ENCODE measurements around the gene RIPK3. TPM values are rescaled to one million over a fixed set of nuclear protein-coding genes. Genes with fewer than 3 reads are reported as not detected.

The RIPK3 gene
- total and polyA plus RNA-seq, 2 of the 8 experiments (the other 6 are each of a cell fraction or from before 2014, with no cell fraction given), result 0.24 to 0.39 TPM

Small RNA genes within 50 kb of the gene (small RNA-seq; reads per million reads assigned to genes)
- gene RF00026 (ENCODE audit: insufficient read depth), result not detected

Other genes starting within 250 kb of the RIPK3 start
Only the 30 nearest of the 33 such genes appear.
- gene NRL, start 225.0 kb downstream of the RIPK3 start, total RNA-seq (2021; fragmentation: NEBNext Ultra II Directional; extraction: Animal tissue kit (Norgen Biotek cat#: 25700)), result 1.1 TPM in 2 replicates
- gene NRL, start 225.0 kb downstream of the RIPK3 start, polyA plus RNA-seq (2011; rRNA removed), result 2.1 and 2.2 TPM in 2 replicates
- gene FITM1, start 209.3 kb downstream of the RIPK3 start, total RNA-seq (2021; fragmentation: NEBNext Ultra II Directional; extraction: Animal tissue kit (Norgen Biotek cat#: 25700)), result 0.33 and 0.76 TPM in 2 replicates
- gene FITM1, start 209.3 kb downstream of the RIPK3 start, polyA plus RNA-seq (2011; rRNA removed), result 0.53 and 0.80 TPM in 2 replicates
- 85.9 and 91.7 TPM in 2 replicates for gene PSME1, start 203.8 kb downstream of the RIPK3 start, total RNA-seq (2021; fragmentation: NEBNext Ultra II Directional; extraction: Animal tissue kit (Norgen Biotek cat#: 25700))
- gene PSME1, start 203.8 kb downstream of the RIPK3 start, polyA plus RNA-seq (2011; rRNA removed), result 57.4 and 74.9 TPM in 2 replicates
- gene EMC9, start 198.4 kb downstream of the RIPK3 start, total RNA-seq (2021; fragmentation: NEBNext Ultra II Directional; extraction: Animal tissue kit (Norgen Biotek cat#: 25700)), result 36.9 and 38.4 TPM in 2 replicates
- 47.2 and 60.1 TPM in 2 replicates for gene EMC9, start 198.4 kb downstream of the RIPK3 start, polyA plus RNA-seq (2011; rRNA removed)
- gene PSME2, start 193.4 kb downstream of the RIPK3 start, total RNA-seq (2021; fragmentation: NEBNext Ultra II Directional; extraction: Animal tissue kit (Norgen Biotek cat#: 25700)), result 111 and 118 TPM in 2 replicates
- 71.8 and 76.8 TPM in 2 replicates for gene PSME2, start 193.4 kb downstream of the RIPK3 start, polyA plus RNA-seq (2011; rRNA removed)
- gene RNF31, start 192.5 kb downstream of the RIPK3 start, total RNA-seq (2021; fragmentation: NEBNext Ultra II Directional; extraction: Animal tissue kit (Norgen Biotek cat#: 25700)), result 57.8 and 72.0 TPM in 2 replicates
- 17.5 and 40.6 TPM in 2 replicates for gene RNF31, start 192.5 kb downstream of the RIPK3 start, polyA plus RNA-seq (2011; rRNA removed)
- 11.1 and 11.4 TPM in 2 replicates for gene IRF9, start 178.7 kb downstream of the RIPK3 start, total RNA-seq (2021; fragmentation: NEBNext Ultra II Directional; extraction: Animal tissue kit (Norgen Biotek cat#: 25700))
- 13.2 and 13.3 TPM in 2 replicates for gene IRF9, start 178.7 kb downstream of the RIPK3 start, polyA plus RNA-seq (2011; rRNA removed)
- gene REC8, start 167.9 kb downstream of the RIPK3 start, total RNA-seq (2021; fragmentation: NEBNext Ultra II Directional; extraction: Animal tissue kit (Norgen Biotek cat#: 25700)), result 25.8 and 28.5 TPM in 2 replicates
- 9.8 and 19.1 TPM in 2 replicates for gene REC8, start 167.9 kb downstream of the RIPK3 start, polyA plus RNA-seq (2011; rRNA removed)
- 108 and 109 TPM in 2 replicates for gene IPO4, start 151.2 kb downstream of the RIPK3 start, total RNA-seq (2021; fragmentation: NEBNext Ultra II Directional; extraction: Animal tissue kit (Norgen Biotek cat#: 25700))
- 55.5 and 80.6 TPM in 2 replicates for gene IPO4, start 151.2 kb downstream of the RIPK3 start, polyA plus RNA-seq (2011; rRNA removed)
- 22.2 and 25.3 TPM in 2 replicates for gene TM9SF1, start 144.6 kb downstream of the RIPK3 start, total RNA-seq (2021; fragmentation: NEBNext Ultra II Directional; extraction: Animal tissue kit (Norgen Biotek cat#: 25700))
- 24.6 and 29.2 TPM in 2 replicates for gene TM9SF1, start 144.6 kb downstream of the RIPK3 start, polyA plus RNA-seq (2011; rRNA removed)
- 0.28 TPM in 1 of 2 replicates, not detected in the other for gene TSSK4, start 134.3 kb downstream of the RIPK3 start, total RNA-seq (2021; fragmentation: NEBNext Ultra II Directional; extraction: Animal tissue kit (Norgen Biotek cat#: 25700))
- gene TSSK4, start 134.3 kb downstream of the RIPK3 start, polyA plus RNA-seq (2011; rRNA removed), result 0.05 TPM in 1 of 2 replicates, not detected in the other
- gene CHMP4A, start 126.5 kb downstream of the RIPK3 start, total RNA-seq (2021; fragmentation: NEBNext Ultra II Directional; extraction: Animal tissue kit (Norgen Biotek cat#: 25700)), result 32.9 and 36.4 TPM in 2 replicates
- 23.4 and 37.6 TPM in 2 replicates for gene CHMP4A, start 126.5 kb downstream of the RIPK3 start, polyA plus RNA-seq (2011; rRNA removed)
- 14.3 and 17.7 TPM in 2 replicates for gene MDP1, start 123.9 kb downstream of the RIPK3 start, total RNA-seq (2021; fragmentation: NEBNext Ultra II Directional; extraction: Animal tissue kit (Norgen Biotek cat#: 25700))
- gene MDP1, start 123.9 kb downstream of the RIPK3 start, polyA plus RNA-seq (2011; rRNA removed), result 25.3 and 32.2 TPM in 2 replicates
- 241 and 253 TPM in 2 replicates for gene NEDD8, start 107.6 kb downstream of the RIPK3 start, total RNA-seq (2021; fragmentation: NEBNext Ultra II Directional; extraction: Animal tissue kit (Norgen Biotek cat#: 25700))
- gene NEDD8, start 107.6 kb downstream of the RIPK3 start, polyA plus RNA-seq (2011; rRNA removed), result 196 and 317 TPM in 2 replicates
- gene GMPR2, start 107.1 kb downstream of the RIPK3 start, total RNA-seq (2021; fragmentation: NEBNext Ultra II Directional; extraction: Animal tissue kit (Norgen Biotek cat#: 25700)), result 85.3 and 88.3 TPM in 2 replicates
- gene GMPR2, start 107.1 kb downstream of the RIPK3 start, polyA plus RNA-seq (2011; rRNA removed), result 52.9 and 61.6 TPM in 2 replicates
- gene TINF2, start 97.4 kb downstream of the RIPK3 start, total RNA-seq (2021; fragmentation: NEBNext Ultra II Directional; extraction: Animal tissue kit (Norgen Biotek cat#: 25700)), result 31.0 and 36.7 TPM in 2 replicates
- 23.5 and 31.7 TPM in 2 replicates for gene TINF2, start 97.4 kb downstream of the RIPK3 start, polyA plus RNA-seq (2011; rRNA removed)
- gene TGM1, start 76.8 kb downstream of the RIPK3 start, total RNA-seq (2021; fragmentation: NEBNext Ultra II Directional; extraction: Animal tissue kit (Norgen Biotek cat#: 25700)), result 2.0 and 2.2 TPM in 2 replicates
- 1.8 and 4.1 TPM in 2 replicates for gene TGM1, start 76.8 kb downstream of the RIPK3 start, polyA plus RNA-seq (2011; rRNA removed)
- 16.0 and 16.9 TPM in 2 replicates for gene RABGGTA, start 68.4 kb downstream of the RIPK3 start, total RNA-seq (2021; fragmentation: NEBNext Ultra II Directional; extraction: Animal tissue kit (Norgen Biotek cat#: 25700))
- 49.8 and 65.1 TPM in 2 replicates for gene RABGGTA, start 68.4 kb downstream of the RIPK3 start, polyA plus RNA-seq (2011; rRNA removed)
- gene DHRS1, start 40.2 kb downstream of the RIPK3 start, total RNA-seq (2021; fragmentation: NEBNext Ultra II Directional; extraction: Animal tissue kit (Norgen Biotek cat#: 25700)), result 8.8 and 13.4 TPM in 2 replicates
- 31.7 and 40.2 TPM in 2 replicates for gene DHRS1, start 40.2 kb downstream of the RIPK3 start, polyA plus RNA-seq (2011; rRNA removed)
- 34.8 and 39.3 TPM in 2 replicates for gene NOP9, start 40.1 kb downstream of the RIPK3 start, total RNA-seq (2021; fragmentation: NEBNext Ultra II Directional; extraction: Animal tissue kit (Norgen Biotek cat#: 25700))
- 17.8 and 22.4 TPM in 2 replicates for gene NOP9, start 40.1 kb downstream of the RIPK3 start, polyA plus RNA-seq (2011; rRNA removed)
- not detected in 2 replicates for gene CIDEB, start 32.0 kb downstream of the RIPK3 start, total RNA-seq (2021; fragmentation: NEBNext Ultra II Directional; extraction: Animal tissue kit (Norgen Biotek cat#: 25700))
- gene CIDEB, start 32.0 kb downstream of the RIPK3 start, polyA plus RNA-seq (2011; rRNA removed), result 0.09 and 0.11 TPM in 2 replicates
- gene LTB4R2, start 29.9 kb downstream of the RIPK3 start, total RNA-seq (2021; fragmentation: NEBNext Ultra II Directional; extraction: Animal tissue kit (Norgen Biotek cat#: 25700)), result 6.7 and 7.0 TPM in 2 replicates
- gene LTB4R2, start 29.9 kb downstream of the RIPK3 start, polyA plus RNA-seq (2011; rRNA removed), result 5.3 and 9.8 TPM in 2 replicates
- gene LTB4R, start 28.5 kb downstream of the RIPK3 start, total RNA-seq (2021; fragmentation: NEBNext Ultra II Directional; extraction: Animal tissue kit (Norgen Biotek cat#: 25700)), result 4.1 and 6.8 TPM in 2 replicates
- 6.7 and 9.7 TPM in 2 replicates for gene LTB4R, start 28.5 kb downstream of the RIPK3 start, polyA plus RNA-seq (2011; rRNA removed)
- gene ADCY4, start 4.9 kb downstream of the RIPK3 start, total RNA-seq (2021; fragmentation: NEBNext Ultra II Directional; extraction: Animal tissue kit (Norgen Biotek cat#: 25700)), result 0.35 and 0.69 TPM in 2 replicates
- 0.27 and 0.57 TPM in 2 replicates for gene ADCY4, start 4.9 kb downstream of the RIPK3 start, polyA plus RNA-seq (2011; rRNA removed)
- gene NFATC4, start 28.2 kb upstream of the RIPK3 start, total RNA-seq (2021; fragmentation: NEBNext Ultra II Directional; extraction: Animal tissue kit (Norgen Biotek cat#: 25700)), result 47.3 and 51.2 TPM in 2 replicates
- gene NFATC4, start 28.2 kb upstream of the RIPK3 start, polyA plus RNA-seq (2011; rRNA removed), result 50.3 and 78.9 TPM in 2 replicates
- gene NYNRIN, start 59.0 kb upstream of the RIPK3 start, total RNA-seq (2021; fragmentation: NEBNext Ultra II Directional; extraction: Animal tissue kit (Norgen Biotek cat#: 25700)), result 18.3 and 19.6 TPM in 2 replicates
- 15.2 and 18.4 TPM in 2 replicates for gene NYNRIN, start 59.0 kb upstream of the RIPK3 start, polyA plus RNA-seq (2011; rRNA removed)
- gene CBLN3, start 89.7 kb upstream of the RIPK3 start, total RNA-seq (2021; fragmentation: NEBNext Ultra II Directional; extraction: Animal tissue kit (Norgen Biotek cat#: 25700)), result 0.52 and 0.54 TPM in 2 replicates
- gene CBLN3, start 89.7 kb upstream of the RIPK3 start, polyA plus RNA-seq (2011; rRNA removed), result 0.72 and 1.00 TPM in 2 replicates
- gene KHNYN, start 90.0 kb upstream of the RIPK3 start, total RNA-seq (2021; fragmentation: NEBNext Ultra II Directional; extraction: Animal tissue kit (Norgen Biotek cat#: 25700)), result 22.1 and 22.3 TPM in 2 replicates
- 7.6 and 9.2 TPM in 2 replicates for gene KHNYN, start 90.0 kb upstream of the RIPK3 start, polyA plus RNA-seq (2011; rRNA removed)
- 45.2 and 46.7 TPM in 2 replicates for gene SDR39U1, start 102.8 kb upstream of the RIPK3 start, total RNA-seq (2021; fragmentation: NEBNext Ultra II Directional; extraction: Animal tissue kit (Norgen Biotek cat#: 25700))
- gene SDR39U1, start 102.8 kb upstream of the RIPK3 start, polyA plus RNA-seq (2011; rRNA removed), result 98.8 and 104 TPM in 2 replicates
- not detected in 2 replicates for gene CMA1, start 168.3 kb upstream of the RIPK3 start, total RNA-seq (2021; fragmentation: NEBNext Ultra II Directional; extraction: Animal tissue kit (Norgen Biotek cat#: 25700))
- gene CMA1, start 168.3 kb upstream of the RIPK3 start, polyA plus RNA-seq (2011; rRNA removed), result not detected in 2 replicates